Renal cortical epithelial cell (primary cell): ENCODE data around the gene INPP5B. TPM values are rescaled to one million over a fixed set of nuclear protein-coding genes. Genes with fewer than 3 reads are reported as not detected.
A peak's percentile ranks its signal among the peaks of the same experiment; 100 is the strongest.

Experiments used
- DNase-seq: peaks from one replicate; pipeline ENCODE4 v3.0.0-alpha.2; 2011; ENCODE audit warnings: low read depth
- total RNA-seq: library from RNA; depleted of rRNA; stranded (reverse); fragments of >200 nt; gene quantifications from 2 replicates; pipeline ENCODE4 v1.2.3, GENCODE V29; 2014

Gene INPP5B
- total RNA-seq, 1 donor from 2014 or later = 28.9 TPM

DNA sequence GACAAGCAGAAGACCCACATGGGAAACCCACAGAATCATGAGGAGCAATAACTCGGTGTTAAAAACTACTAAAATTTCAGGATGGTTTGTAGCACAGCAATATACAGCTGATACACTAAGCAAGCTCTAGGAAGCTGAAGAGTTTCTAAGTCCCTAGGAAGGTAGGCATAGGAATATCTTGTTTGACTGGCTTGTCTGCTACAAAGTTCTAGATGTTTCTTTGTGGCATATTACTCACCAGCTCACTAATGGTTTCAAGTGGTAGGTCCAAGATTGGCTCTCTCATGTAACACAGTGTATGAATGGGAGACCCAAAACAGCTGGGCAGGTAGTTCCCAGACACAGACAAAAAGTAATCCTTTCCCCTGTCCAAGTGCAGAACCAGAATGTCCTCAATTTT is 74.2 kb downstream of the INPP5B start:
- DNase-seq = no peak

- DNase-seq = peak; percentile 29
Measured at GRCh38 chr1:37868466-37868865, 78.4 kb downstream of the INPP5B start.

DNA sequence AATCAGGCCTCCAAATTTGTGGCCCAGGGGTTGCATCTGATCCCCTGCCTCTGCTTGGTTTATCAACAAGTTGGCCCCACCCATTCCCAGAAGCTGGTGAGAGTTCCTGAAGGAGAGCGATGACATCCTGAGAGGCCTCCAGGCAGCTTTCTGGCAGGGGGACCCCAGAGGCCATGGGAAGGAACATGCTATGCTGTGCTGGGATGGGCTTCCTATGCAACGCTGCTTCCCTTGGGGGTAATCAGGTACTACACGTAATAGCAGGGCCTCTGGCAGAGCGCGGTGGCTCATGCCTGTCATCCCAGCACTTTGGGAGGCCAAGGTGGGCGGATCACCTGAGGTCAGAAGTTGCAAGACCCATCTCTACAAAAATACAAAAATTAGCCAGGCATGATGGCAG is 79.1 kb downstream of the INPP5B start:
- DNase-seq = no peak

- no peak for DNase-seq
Measured at GRCh38 chr1:37866491-37866890, 80.4 kb downstream of the INPP5B start.

- DNase-seq = no peak
Measured at GRCh38 chr1:37865348-37866120, 81.3 kb downstream of the INPP5B start.

DNA sequence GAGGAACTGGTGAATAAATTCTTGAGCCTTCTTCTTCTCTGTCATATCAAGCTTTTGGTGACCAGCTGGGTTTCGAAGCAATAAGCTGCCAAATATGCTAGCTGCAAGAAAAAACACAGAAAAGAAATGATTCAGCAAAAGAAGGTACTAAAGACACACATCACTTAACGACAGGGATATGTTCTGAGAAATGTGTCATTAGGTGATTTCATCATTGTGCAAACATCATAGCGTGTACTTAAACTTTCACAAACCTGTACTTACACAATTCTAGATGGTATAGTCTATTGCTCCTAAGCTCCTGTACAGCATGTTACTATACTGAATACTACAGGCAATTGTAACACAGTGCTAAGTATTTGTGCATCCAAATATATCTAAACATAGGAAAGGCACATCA is 84.5 kb downstream of the INPP5B start:
- no peak for DNase-seq

- DNase-seq = no peak
Measured at GRCh38 chr1:37861151-37861550, 85.7 kb downstream of the INPP5B start.

- DNase-seq = no peak
Measured at GRCh38 chr1:37860346-37860666, 86.5 kb downstream of the INPP5B start.

- peak; percentile 90 for DNase-seq
Measured at GRCh38 chr1:37859507-37860345, 87.1 kb downstream of the INPP5B start, which contains the start of gene MTF1. TSS of gene MTF1 (minus strand) at chr1:37859592. CDS start at chr1:37857658, 1,934 bp downstream.

GRCh38 chr1:37858931-37859506 is 87.8 kb downstream of the INPP5B start:
- no peak for DNase-seq

DNA sequence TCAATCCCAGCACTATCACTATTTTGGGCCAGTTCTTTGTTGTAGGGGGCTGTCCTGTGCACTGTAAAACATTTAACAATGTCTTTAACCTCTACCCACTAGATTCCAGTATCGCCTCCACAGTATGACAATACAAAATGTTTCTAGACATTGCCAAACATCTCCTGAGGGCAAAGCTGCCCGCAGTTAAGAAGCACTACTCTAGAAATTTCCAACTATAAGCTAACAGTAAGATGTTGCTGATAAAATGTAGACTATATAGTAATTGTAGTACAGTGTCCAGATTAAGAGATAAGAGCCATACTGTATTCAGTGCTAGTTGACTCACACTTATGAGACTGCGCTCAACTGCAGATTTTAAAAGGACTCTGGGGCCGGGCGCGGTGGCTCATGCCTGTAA is 92.4 kb downstream of the INPP5B start:
- DNase-seq = no peak

DNA sequence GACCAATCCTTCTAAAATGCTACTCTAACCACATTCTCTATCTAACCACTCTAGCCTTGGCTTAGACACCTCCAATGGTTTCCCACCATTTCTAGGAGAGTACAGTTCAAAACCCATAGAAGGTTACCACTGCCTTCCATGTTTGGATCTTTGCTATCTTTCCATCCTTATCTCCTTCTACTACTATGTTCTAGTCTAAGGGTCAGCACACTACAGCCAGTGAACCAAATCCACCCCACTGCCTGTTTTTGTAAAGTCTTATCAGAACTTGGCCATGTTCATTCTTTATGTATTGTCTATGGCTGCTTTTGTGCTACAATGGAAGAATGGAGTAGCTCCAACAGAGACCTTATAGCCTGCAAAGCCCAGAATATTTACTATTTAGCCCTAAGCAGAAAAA is 93.7 kb downstream of the INPP5B start:
- DNase-seq = no peak

DNA sequence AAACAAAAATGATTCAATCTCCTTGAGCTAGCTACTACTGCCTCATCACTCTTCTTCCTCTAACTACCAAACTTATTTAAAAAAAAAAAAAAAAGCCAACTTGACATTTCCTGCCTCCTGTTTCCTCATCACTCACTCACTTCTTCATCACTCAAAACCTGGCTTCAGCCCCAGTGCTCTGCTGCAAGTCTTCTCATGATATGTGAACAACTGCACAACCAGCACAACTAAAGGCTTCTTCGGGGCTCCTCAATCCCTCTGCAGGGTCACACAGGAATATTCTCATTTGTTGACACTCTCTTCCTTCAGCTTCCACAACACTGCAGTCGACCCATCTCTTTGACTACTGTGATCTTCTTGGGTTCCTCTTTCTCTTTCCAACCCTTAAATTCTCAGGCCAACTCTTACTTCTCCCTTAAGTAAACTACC is 95.1 kb downstream of the INPP5B start:
- no peak for DNase-seq

GRCh38 chr1:37851262-37851661 is 95.6 kb downstream of the INPP5B start:
- no peak for DNase-seq

DNA sequence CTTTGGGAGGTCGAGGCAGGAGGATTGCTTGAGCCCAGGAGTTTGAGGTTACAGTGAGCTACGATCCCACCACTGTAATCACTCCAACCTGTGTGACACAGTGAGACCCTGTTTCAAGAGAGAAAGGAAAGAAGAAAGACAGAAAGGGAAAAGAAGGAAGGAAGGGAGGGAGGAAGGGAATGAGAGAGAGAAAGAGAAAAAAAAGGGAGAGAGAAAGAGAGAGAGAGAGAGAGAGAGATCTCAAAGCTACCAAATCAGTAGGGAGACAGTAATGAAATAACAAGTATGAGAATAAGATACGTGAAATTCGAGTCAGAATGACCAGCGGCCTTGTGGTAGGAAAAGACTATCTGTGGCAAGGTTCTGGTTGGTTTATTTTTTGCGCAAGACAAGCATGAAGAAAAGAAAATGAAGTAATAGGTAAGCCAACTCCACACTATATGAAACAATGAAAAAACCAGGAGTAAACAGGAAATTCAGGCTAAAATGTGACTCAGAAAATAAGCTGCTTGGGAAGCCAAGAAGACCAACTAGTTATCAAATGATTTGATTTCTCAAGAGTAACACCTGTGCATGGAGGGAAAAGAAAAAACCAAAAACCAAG is 96.4 kb downstream of the INPP5B start:
- DNase-seq = peak; percentile 84

DNA sequence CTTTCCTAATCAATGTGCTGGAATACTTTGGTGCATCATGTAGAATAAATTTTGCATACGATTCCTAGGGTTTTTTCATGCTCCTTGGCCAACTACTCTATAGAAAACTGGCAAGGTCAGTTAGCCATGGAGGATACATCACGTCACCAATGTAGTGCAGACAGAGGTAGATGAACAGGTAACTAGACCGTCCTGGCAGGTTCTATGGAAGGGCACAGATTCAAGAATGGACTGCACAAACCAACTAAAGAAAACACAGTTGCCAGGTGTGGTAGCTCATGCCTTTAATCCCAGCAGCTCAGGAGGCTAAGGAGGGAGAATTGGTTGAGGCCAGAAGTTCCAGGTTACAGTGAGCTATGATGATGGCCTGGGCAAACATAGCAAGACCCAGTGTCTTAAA is 97.4 kb downstream of the INPP5B start:
- DNase-seq = no peak

- no peak for DNase-seq
Measured at GRCh38 chr1:37846647-37847339, 100.1 kb downstream of the INPP5B start.

DNA sequence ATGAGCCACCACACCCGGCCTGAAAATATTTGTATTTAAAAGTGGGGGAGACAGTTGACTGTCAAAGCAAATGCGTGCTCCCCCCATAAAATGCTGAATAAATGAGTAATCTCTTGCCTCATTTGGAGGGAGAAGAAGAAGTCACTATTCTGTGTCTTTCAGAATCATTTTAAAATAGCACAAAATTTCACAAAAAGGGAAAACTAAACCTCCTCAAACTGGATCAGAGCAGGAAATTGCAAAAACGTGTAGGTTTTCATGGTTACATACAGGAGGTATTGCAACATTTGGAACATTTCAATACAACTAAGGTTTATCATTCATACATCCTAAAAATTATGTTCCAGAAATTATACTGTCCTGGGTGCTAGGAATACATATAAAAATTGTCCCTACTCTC is 101.1 kb downstream of the INPP5B start:
- no peak for DNase-seq

DNA sequence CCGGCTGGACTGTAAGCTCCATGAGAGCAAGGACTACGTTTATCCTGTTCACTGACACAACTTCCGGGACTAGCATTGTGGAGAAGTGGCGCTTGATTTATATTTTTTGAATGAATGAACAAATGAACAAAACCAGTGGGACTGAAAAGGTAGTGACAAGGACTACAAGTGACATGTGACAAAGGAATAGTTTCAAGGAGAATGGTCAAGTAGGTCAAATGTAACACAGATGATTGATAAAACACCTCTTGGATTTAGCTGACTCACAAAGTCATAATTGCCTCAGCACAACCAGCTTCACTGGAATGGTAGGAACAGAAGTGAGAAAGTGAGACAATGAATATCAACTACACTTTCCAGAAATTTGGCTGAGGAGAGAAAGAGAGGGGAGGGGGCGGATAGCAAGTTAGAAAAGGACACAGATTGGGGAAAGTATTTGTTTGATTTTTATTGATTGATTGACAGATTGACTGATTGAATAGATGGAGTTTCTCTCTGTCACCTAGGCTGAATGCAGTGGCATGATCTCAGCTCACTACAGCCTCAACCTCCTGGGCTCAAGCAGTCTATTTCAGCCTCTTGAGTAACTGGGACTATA is 101.7 kb downstream of the INPP5B start:
- peak; percentile 44 for DNase-seq

- peak; percentile 69 for DNase-seq
Measured at GRCh38 chr1:37844536-37844935, 102.3 kb downstream of the INPP5B start.

- DNase-seq = no peak
Measured at GRCh38 chr1:37841652-37842051, 105.2 kb downstream of the INPP5B start.
